VCaP (cell line): Measurements from ENCODE around the gene DACH2.

Source experiments
- H3K27ac ChIP-seq: fragments of 450-650 bp; 2 replicates; pipeline ENCODE4 v1.5.1; 2017
- CTCF ChIP-seq: fragments of 450-650 bp; conservative IDR thresholded peaks from 2 replicates; pipeline ENCODE4 v1.5.1; 2017; ENCODE audit warnings: mild to moderate bottlenecking, moderate library complexity

The DACH2 gene

GRCh38 chrX:86460760-86461159, 312.5 kb downstream of the DACH2 start:
- no peak overlapping the region for H3K27ac ChIP-seq
- no peak for TF ChIP-seq CTCF

DNA sequence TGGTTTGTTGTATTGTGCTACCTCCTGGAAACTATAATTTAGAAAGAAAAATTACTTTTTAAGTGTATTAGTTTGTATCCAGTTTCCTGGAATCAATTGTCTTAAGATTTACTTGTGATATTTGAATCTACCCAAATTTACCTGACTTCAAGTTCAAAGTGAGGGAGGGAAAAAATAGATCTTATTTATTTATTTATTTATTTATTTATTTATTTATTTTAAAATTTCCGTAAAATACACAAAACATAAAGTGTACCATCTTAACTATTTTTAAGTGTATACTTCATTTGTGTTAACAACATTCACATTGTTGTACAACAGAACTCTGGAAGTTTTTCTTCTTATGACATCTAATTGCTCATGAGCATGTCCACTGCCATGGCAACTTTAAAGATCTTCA, 356.0 kb downstream of the DACH2 start:
- TF ChIP-seq CTCF = no peak
- no peak overlapping the region for H3K27ac ChIP-seq

GRCh38 chrX:86507331-86507730, 359.1 kb downstream of the DACH2 start:
- TF ChIP-seq CTCF = no peak
- H3K27ac ChIP-seq = no peak overlapping the region

DNA sequence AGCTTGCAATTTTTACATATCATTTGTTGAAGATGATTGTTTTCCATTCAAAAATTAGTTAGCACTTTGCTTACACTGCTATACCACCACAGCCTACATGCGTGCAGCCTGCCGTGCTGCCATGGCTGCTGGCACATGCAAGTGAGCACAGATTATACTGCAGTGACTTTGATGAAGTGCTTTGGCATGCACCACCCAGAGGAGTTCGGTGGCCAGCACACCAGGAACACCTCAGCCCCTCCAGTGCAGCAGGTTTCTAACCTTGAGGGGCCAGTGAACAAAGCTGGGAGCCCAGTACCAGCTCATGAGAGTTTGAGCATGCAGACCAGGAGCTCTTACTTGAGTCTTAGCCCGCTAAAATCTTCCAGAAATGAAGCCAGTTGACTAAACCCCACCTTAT, 431.5 kb downstream of the DACH2 start:
- no peak for TF ChIP-seq CTCF
- H3K27ac ChIP-seq = no peak overlapping the region

- H3K27ac ChIP-seq = no peak overlapping the region
- TF ChIP-seq CTCF = no peak
Measured at GRCh38 chrX:86604607-86605006, 456.4 kb downstream of the DACH2 start.

DNA sequence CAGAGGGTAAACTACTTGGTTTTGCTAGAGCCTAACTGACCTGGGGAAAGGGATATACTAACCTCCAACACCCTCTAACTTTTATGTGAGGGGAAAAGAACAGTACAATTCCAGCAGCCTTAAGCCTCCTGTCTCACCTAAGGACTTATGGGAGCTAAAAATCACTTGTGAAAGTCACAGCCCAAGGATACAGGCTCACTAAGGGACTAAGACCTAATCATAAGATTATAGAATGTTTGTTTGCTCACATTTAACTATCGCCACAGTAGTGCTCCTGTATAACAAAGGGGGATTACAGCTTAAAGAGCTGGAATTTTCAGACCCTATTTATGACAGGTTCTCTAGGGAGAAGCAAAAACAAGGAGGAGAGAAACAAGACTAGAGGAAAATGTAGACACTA, 548.7 kb downstream of the DACH2 start:
- TF ChIP-seq CTCF = no peak
- H3K27ac ChIP-seq = no peak overlapping the region

DNA sequence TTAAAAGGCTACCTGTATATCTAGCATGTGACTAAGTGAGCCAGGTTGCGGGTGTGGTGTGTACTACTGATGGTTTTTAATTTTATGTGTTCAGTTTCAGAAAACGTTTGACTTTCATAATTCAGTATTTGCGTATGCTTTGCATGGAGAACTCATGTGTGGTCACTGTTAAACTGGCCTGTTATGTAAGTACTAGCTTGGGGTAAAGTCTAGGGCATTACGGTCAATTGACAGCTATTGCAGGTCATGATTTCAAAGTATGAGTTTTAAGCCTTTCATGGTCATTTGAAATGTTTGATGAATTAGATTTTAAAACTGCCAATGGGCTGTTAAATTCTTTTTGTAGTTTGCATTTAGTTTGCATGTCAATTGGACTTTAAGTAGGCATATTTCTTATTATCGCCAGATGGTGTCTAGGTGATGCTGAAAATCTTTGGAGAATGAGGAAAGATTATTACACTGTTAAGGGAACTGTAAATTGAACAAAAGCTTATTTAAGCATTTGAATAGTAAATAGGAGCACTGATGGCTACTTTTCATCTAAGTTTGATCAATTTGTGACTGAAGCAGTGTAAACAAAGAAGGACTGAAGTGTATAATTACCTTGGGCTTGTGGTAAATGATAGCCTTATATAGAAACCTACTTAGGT, 563.4 kb downstream of the DACH2 start:
- TF ChIP-seq CTCF = no peak
- no peak overlapping the region for H3K27ac ChIP-seq
